Measurements from ENCODE around the gene ARHGEF11. TPM values are rescaled to one million over a fixed set of nuclear protein-coding genes. Genes with fewer than 3 reads are reported as not detected.
"Not testable (repeated sequence)": the region's sequence is repeated elsewhere in the genome, so short reads cannot be mapped to it uniquely, and the experiment has no call there.

ARHGEF11 gene
- total and polyA plus RNA-seq, 5 donors = 19.9 to 34.4 (median 29.5) TPM

- Histone ChIP-seq H3K9me3 (ENCODE audit: control insufficient read depth, low read length) (no peaks in the 10 kb centered on the region), H3K27ac (ENCODE audit: low read length) (no peak overlapping the region), H3K4me3 (ENCODE audit: low read length) (no peak overlapping the region), H3K4me1 (ENCODE audit: control insufficient read depth, insufficient read depth, low read length) (no peaks in the 10 kb centered on the region), H3K27me3 (ENCODE audit: control insufficient read depth, insufficient read depth) (no peaks in the 10 kb centered on the region)
- DNase-seq = no peak
- 87% methylated on average over 5 of the region's 5 CpGs for WGBS
- no peak for ATAC-seq
- intact Hi-C loops (cut with DNase I) = no loop called here
Measured at GRCh38 chr1:157087030-157087429, 41.5 kb upstream of the ARHGEF11 start.

GRCh38 chr1:157086299-157086698 lies 40.8 kb upstream of the ARHGEF11 start:
- no peak overlapping the region for H3K4me3 ChIP-seq (ENCODE audit: low read length)
- ATAC-seq = no peak
- no peaks in the 10 kb centered on the region for H3K9me3 ChIP-seq (ENCODE audit: control insufficient read depth, low read length)
- WGBS = 81% methylated on average over 6 of the region's 6 CpGs
- no peak overlapping the region for H3K27ac ChIP-seq (ENCODE audit: low read length)
- H3K4me1 ChIP-seq (ENCODE audit: control insufficient read depth, insufficient read depth, low read length) = no peaks in the 10 kb centered on the region
- intact Hi-C loops (cut with DNase I) = no loop called here
- no peaks in the 10 kb centered on the region for H3K27me3 ChIP-seq (ENCODE audit: control insufficient read depth, insufficient read depth)
- DNase-seq = no peak

- H3K9me3 ChIP-seq (ENCODE audit: control insufficient read depth, low read length) = no peaks in the 10 kb centered on the region
- H3K4me3 ChIP-seq (ENCODE audit: low read length) = no peak overlapping the region
- no peak overlapping the region for H3K27ac ChIP-seq (ENCODE audit: low read length)
- intact Hi-C loops (cut with DNase I) = no loop called here
- H3K27me3 ChIP-seq (ENCODE audit: control insufficient read depth, insufficient read depth) = no peaks in the 10 kb centered on the region
- DNase-seq (no peak), ATAC-seq (no peak)
- 84% methylated on average over 5 of the region's 5 CpGs for WGBS
- H3K4me1 ChIP-seq (ENCODE audit: control insufficient read depth, insufficient read depth, low read length) = no peaks in the 10 kb centered on the region
Measured at GRCh38 chr1:157085421-157085820, 39.9 kb upstream of the ARHGEF11 start.

DNA sequence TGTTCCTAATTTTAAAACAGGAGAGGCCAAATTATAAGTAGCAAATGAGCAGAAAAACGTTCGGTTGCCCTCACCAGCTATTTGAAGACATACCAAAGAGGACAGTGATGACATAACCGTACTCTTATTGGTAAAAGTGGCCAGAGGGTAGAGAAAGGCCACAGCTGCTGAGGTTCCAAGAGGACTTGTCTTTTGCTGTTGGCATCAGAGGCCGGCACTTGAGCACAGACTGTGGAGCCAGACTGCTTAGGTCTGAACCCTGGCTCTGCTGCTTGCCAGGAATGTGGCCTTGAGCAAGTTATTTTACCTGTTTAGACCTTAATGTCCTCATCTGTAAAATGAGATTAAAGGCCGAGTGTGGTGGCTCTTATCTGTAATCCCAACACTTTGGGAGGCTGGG lies 39.2 kb upstream of the ARHGEF11 start:
- Histone ChIP-seq H3K27ac (ENCODE audit: low read length) (no peak overlapping the region), H3K4me3 (ENCODE audit: low read length) (no peak overlapping the region), H3K9me3 (ENCODE audit: control insufficient read depth, low read length) (no peaks in the 10 kb centered on the region), H3K27me3 (ENCODE audit: control insufficient read depth, insufficient read depth) (no peaks in the 10 kb centered on the region), H3K4me1 (ENCODE audit: control insufficient read depth, insufficient read depth, low read length) (no peaks in the 10 kb centered on the region)
- DNase-seq (no peak), ATAC-seq (no peak)
- intact Hi-C loops (cut with DNase I) = no loop called here
- WGBS = 80% methylated on average over 5 of the region's 5 CpGs

GRCh38 chr1:157081707-157082106 lies 36.2 kb upstream of the ARHGEF11 start:
- intact Hi-C loops (cut with DNase I) = no loop called here
- DNase-seq (no peak), ATAC-seq (no peak)
- WGBS = 58% methylated on average over 5 of the region's 5 CpGs
- Histone ChIP-seq H3K27ac (ENCODE audit: low read length) (no peak overlapping the region), H3K9me3 (ENCODE audit: control insufficient read depth, low read length) (no peaks in the 10 kb centered on the region), H3K4me1 (ENCODE audit: control insufficient read depth, insufficient read depth, low read length) (no peaks in the 10 kb centered on the region), H3K4me3 (ENCODE audit: low read length) (no peak overlapping the region), H3K27me3 (ENCODE audit: control insufficient read depth, insufficient read depth) (no peaks in the 10 kb centered on the region)

GRCh38 chr1:157080714-157081113 lies 35.2 kb upstream of the ARHGEF11 start:
- 78% methylated on average over 10 of the region's 10 CpGs for WGBS
- H3K4me1 ChIP-seq (ENCODE audit: control insufficient read depth, insufficient read depth, low read length) = no peaks in the 10 kb centered on the region
- H3K27me3 ChIP-seq (ENCODE audit: control insufficient read depth, insufficient read depth) = no peaks in the 10 kb centered on the region
- no peak overlapping the region for H3K27ac ChIP-seq (ENCODE audit: low read length)
- no peak overlapping the region for H3K4me3 ChIP-seq (ENCODE audit: low read length)
- H3K9me3 ChIP-seq (ENCODE audit: control insufficient read depth, low read length) = no peaks in the 10 kb centered on the region
- ATAC-seq (no peak), DNase-seq (no peak)
- intact Hi-C loops (cut with DNase I) = no loop called here

- H3K27me3 ChIP-seq (ENCODE audit: control insufficient read depth, insufficient read depth) = no peaks in the 10 kb centered on the region
- no peak overlapping the region for H3K4me3 ChIP-seq (ENCODE audit: low read length)
- WGBS = 97% methylated on average over 1 of the region's 1 CpG
- H3K4me1 ChIP-seq (ENCODE audit: control insufficient read depth, insufficient read depth, low read length) = no peaks in the 10 kb centered on the region
- DNase-seq (no peak), ATAC-seq (no peak)
- H3K9me3 ChIP-seq (ENCODE audit: control insufficient read depth, low read length) = no peaks in the 10 kb centered on the region
- no peak overlapping the region for H3K27ac ChIP-seq (ENCODE audit: low read length)
- intact Hi-C loops (cut with DNase I) = loop anchor here in 1 of 4 donors (10.0 kb wide), 1 partner anchor 103 kb away; no protein-coding TSS in a partner anchor
Measured at GRCh38 chr1:157077394-157077793, 31.9 kb upstream of the ARHGEF11 start.

DNA sequence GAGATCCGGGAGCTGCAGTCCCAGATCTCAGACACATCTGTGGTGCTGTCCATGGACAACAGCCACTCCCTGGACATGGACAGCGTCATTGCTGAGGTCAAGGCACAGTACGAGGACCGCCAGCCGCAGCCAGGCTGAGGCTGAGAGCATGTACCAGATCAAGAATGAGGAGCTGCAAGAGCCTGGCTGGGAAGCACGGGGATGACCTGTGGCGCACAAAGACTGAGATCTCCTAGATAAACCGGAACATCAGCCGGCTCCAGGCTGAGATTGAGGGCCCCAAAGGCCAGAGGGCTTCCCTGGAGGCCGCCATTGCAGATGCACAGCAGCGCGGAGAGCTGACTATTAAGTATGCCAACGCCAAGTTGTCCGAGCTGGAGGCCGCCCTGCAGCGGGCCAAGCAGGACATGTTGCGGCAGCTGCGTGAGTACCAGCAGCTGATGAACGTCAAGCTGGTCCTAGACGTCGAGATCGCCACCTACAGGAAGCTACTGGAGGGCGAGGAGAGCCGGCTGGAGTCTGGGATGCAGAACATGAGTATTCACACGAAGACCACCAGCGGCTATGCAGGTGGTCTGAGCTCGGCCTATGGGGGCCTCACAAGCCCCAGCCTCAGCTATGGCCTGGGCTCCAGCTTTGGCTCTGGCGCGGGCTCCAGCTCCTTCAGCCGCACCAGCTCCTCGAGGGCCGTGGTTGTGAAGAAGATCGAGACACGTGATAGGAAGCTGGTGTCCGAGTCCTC lies 28.6 kb upstream of the ARHGEF11 start:
- DNase-seq (peak; percentile 79 to 89 (median 87)), ATAC-seq (peak in 1 of 2 donors; percentile 47)
- intact Hi-C loops (cut with DNase I) = loop anchor here in 1 of 4 donors (10.0 kb wide), 1 partner anchor 99 kb away; no protein-coding TSS in a partner anchor
- no peak overlapping the region for H3K27ac ChIP-seq (ENCODE audit: low read length)
- 24% methylated on average over 34 of the region's 35 CpGs for WGBS
- H3K4me3 ChIP-seq (ENCODE audit: low read length) = no peak overlapping the region
- no peaks in the 10 kb centered on the region for H3K4me1 ChIP-seq (ENCODE audit: control insufficient read depth, insufficient read depth, low read length)
- no peaks in the 10 kb centered on the region for H3K9me3 ChIP-seq (ENCODE audit: control insufficient read depth, low read length)
- H3K27me3 ChIP-seq (ENCODE audit: control insufficient read depth, insufficient read depth) = no peaks in the 10 kb centered on the region

DNA sequence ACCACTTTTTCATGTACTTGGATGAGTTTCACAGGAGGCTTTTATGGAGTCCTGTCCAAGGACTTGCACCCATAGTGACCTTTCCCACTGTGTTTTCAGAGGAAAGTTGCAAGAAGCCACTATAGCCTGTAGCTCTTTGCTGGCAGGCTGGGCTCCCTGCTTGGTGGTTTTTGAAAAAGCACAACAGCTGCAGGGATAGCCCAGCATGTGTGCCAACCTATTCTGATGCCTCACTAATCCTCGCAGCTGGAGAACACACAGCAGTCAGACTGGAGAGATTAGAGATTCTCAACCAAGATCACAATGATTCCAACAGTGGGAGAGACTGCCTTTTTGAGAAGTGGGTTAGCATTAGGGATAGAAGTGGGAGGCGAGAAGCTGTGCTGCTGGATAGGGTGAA lies 24.1 kb upstream of the ARHGEF11 start:
- H3K27me3 ChIP-seq (ENCODE audit: control insufficient read depth, insufficient read depth) = no peaks in the 10 kb centered on the region
- no peak for ATAC-seq
- 81% methylated on average over 2 of the region's 2 CpGs for WGBS
- no peaks in the 10 kb centered on the region for H3K4me1 ChIP-seq (ENCODE audit: control insufficient read depth, insufficient read depth, low read length)
- H3K27ac ChIP-seq (ENCODE audit: low read length) = no peak overlapping the region
- no peak for DNase-seq
- intact Hi-C loops (cut with DNase I) = no loop called here
- no peak overlapping the region for H3K4me3 ChIP-seq (ENCODE audit: low read length)
- H3K9me3 ChIP-seq (ENCODE audit: control insufficient read depth, low read length) = no peaks in the 10 kb centered on the region

- DNase-seq; H3K27ac ChIP-seq (ENCODE audit: low read length); H3K27me3 ChIP-seq (ENCODE audit: control insufficient read depth, insufficient read depth); H3K9me3 ChIP-seq (ENCODE audit: control insufficient read depth, low read length); intact Hi-C loops (cut with DNase I); H3K4me3 ChIP-seq (ENCODE audit: low read length); ATAC-seq; H3K4me1 ChIP-seq (ENCODE audit: control insufficient read depth, insufficient read depth, low read length): not testable (repeated sequence)
- WGBS = 57% methylated on average over 3 of the region's 3 CpGs
Measured at GRCh38 chr1:157059241-157059640, 13.7 kb upstream of the ARHGEF11 start.

DNA sequence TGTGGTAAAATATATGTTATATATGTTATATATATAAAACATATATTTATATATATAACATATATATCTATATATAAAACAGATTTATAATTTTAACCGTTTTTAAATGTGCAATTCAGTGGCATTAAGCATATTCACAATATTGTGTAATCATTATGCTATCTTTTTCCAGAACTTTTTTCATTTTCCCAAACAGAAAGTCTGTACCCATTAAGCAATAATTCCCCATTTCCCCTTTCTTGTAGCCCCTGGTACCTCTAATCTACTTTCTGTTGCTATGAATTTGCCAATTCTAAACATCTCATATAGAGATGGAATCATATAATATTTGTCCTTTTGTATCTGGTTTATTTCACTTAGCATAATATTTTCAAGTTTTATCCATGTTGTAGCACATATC lies 10.7 kb upstream of the ARHGEF11 start:
- H3K9me3 ChIP-seq (ENCODE audit: control insufficient read depth, low read length) = no peaks in the 10 kb centered on the region
- 67% methylated on average over 1 of the region's 1 CpG for WGBS

More for the DNA sequence above, 10.7 kb upstream of the ARHGEF11 start:
- H3K27me3 ChIP-seq (ENCODE audit: control insufficient read depth, insufficient read depth) = no peaks in the 10 kb centered on the region
- ATAC-seq = no peak
- no peaks in the 10 kb centered on the region for H3K4me1 ChIP-seq (ENCODE audit: control insufficient read depth, insufficient read depth, low read length)
- H3K4me3 ChIP-seq (ENCODE audit: low read length) = no peak overlapping the region
- DNase-seq = no peak
- H3K27ac ChIP-seq (ENCODE audit: low read length) = no peak overlapping the region
- intact Hi-C loops (cut with DNase I) = no loop called here
